Suppressor macrophage treated with lipopolysaccharide for 1 hour (primary cell): ENCODE results near the gene ATP13A4.

ENCODE experiments used
- DNase-seq, 3 donors: peaks; one replicate each; pipeline ENCODE4 v3.0.0-alpha.2; 2020 to 2022

The ATP13A4 gene

DNA sequence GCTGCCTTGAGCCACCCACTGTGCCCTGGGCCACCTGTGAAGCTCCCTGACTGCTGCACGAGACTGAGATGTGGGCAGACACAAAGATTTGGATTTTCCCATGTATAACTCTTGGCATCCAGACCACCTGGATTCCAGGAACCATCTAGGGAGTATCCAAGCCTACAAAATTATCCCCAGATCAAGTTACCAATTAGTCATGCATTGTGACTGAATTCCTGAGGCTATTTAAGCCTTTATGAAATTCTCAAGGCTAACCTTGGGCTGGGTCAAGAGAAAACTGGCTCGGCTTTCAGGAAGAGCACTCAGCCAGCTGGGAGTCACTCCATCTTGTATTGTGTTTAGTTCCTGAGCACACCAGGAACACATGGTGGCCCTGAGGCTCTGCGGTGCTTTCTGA is 162.8 kb downstream of the ATP13A4 start:
- DNase-seq: no peak

DNA sequence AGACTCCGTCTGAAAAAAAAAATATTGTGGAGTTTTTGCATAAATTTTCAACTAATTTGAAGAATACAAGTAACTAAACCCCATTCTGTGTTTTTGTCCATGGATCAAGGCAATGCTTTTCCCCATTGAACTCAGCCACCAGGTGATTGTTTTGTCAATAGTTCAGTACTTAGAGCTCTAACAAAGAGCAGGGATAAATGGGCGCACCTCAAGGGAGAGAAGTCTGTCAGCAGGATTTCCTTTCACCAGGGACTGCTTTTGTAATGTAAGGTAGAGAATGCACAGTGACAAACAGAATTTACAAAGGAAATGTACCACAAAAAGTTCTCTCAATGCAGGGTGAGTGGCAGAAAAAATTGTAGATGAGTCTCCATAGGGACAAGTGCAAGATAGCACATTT is 165.4 kb downstream of the ATP13A4 start:
- DNase-seq: no peak

DNA sequence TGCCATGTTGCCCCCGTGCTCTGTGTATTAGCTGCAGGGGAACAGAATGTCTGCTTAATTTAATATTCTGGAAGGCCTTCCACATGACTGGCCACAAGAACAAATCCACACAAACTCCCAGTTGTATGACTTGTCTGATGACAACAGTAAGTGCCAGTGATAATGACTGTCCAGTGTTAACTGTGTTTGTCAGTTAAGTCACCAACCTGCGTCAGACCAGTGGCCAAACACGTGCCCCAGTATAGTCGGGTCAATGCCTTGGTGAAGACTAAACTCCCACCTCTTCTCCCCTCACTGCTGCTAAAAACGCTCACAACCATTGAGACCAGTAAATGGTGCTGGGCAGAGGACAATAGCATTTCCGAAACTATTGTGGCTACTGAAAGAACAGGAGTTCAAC is 166.3 kb downstream of the ATP13A4 start:
- no peak for DNase-seq

DNA sequence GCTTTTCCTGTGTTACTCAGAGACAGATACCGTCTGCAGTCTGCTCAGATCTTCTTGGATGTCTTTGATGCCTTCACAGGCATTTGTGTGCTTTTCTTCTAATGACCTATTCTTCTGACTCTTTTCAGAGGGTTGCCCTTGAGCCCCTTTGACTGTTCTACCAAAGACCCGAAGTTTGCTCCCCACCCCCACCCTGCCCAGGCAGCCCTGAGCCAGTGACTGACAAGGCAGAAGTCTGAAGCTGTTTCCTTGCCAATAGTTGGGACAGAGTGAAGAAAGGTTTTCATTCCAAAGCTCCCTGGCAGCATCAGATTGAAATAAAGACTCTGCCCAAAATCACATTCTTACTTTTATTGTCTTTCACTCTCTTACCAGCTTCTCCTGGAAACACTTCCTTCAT is 167.1 kb downstream of the ATP13A4 start:
- DNase-seq: no peak

DNA sequence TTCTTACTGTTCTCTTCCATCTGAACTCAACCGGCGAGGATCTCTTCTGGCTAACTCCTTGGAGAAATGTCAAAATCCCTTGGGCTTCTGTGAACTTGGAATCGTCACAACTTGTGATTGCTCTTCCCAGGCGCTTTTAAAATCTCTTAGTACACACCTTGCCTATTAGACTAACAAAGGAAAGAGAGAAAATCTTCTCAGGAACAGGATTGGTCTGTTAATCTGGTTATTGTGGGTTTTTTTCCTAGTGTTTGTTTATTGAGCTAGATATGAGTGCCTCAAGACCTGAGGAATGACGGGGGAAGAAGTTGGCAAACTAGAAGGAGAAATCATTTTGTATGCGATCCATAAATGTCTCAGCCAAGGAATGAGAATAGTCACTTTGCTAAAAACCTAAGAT is 176.0 kb downstream of the ATP13A4 start, which contains the start of gene ATP13A5:
ATP13A5 (minus strand) TSS at position 48 of the 400 bp plus-strand sequence; CDS start at position 20, 28 bp downstream.
- DNase-seq: no peak

DNA sequence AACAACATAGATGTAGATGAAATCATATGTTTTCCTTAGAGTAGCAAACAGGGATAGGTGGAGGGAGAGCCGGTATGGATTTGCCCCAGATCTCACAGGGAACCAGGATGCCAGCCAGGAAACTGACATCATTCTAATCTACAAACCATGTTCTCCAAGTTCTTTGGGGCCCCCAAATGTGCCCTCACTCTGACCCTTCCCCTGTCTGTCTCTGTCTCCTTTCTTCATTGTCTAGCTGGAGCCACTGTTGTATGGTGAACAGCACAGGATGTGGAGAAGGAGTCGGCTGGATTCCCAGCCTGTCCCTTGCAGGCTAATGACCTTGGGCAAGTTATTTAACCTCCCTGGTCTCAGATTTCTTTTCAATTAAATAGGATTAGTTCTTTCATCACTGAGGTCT is 177.1 kb downstream of the ATP13A4 start:
- DNase-seq: no peak

DNA sequence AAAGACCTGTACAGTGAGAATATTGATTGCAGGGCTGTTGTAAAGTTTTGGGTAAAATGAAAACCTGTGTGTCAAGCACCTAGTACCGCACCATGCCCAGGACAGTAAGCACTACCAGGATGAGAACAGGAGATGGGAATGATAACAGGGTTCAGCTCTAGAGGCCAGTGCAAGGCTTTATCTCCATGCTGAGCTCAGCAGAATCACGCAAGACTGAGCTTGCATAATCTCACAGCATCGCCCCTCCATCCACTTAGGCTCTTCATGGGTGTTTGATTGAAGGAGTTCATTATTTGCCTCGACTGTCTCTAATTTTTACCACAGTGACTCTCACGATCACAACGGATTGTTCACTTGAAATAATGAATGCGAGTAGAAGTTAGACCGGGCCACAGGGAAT is 179.1 kb downstream of the ATP13A4 start:
- no peak for DNase-seq

DNA sequence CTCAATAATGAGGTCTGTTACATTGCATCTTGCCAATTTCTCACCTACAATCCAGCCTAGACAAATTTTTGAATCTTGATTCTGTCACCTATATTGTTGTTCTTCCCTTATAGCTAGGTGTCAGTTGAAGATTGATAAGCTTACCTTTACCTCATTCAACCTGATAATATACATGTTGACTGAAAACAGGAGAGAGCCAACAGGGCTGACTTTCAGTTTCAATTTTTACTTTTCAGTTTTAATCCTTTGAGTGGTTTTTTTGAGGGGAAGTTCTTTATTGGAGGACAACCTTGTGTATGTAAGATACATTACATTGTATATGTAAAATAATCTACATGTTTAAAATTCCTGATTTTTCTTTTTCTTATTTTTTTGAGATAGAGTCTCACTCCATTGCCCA is 181.9 kb downstream of the ATP13A4 start:
- DNase-seq: no peak

DNA sequence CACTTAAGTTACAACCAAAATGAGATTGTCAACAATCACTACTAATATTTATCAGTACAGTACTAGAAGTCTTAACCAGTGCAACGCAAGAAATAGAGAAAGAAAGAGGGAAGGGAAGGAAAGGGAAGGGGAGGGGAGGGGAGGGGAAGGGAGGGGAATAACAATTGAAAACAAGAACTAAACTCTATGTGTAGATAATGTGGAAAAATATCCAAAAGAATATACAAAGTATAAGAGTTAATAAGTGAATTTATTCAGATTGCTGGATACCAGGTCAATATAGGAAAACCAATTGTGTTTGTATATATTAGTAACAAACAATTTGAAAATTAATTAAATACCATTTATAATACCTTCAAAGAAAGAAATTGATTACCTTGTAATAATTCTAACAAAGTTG is 186.8 kb downstream of the ATP13A4 start:
- no peak for DNase-seq

DNA sequence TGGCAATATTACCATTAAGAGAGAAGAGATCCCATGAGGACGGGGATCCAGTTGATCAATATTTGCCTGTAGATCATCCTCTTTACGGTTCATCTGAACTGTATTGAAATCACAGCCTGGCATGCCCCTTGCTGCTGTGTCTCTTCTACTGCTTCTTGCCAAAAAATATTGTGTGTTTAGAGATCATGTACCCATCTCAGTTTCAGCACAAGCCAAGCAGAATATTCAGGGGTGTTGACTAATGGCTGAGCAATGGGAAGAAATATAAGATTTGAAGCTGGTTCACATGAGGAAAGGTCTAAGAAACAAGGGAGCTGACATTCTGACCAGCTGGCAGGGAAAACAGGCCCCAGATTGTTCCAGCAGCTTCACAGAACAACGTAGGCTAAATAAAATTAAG is 197.4 kb downstream of the ATP13A4 start:
- no peak for DNase-seq

DNA sequence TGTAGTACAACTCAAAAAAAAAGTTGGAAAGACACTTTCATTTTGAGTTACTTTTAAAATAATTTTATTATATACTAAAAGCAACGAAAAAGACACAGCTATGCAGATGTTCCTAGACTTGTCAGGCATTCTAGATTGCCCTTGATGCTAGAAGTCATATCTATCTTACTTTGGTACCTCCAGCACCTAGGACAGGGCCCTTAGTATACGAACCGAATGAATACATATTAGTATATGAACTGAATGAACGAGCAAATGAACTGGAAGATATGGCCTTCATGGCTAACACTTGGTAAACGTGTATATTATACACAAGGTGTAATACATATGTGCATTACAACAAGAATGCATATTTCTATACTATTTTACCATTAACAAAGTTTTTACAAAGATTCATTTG is 200.3 kb downstream of the ATP13A4 start:
- DNase-seq: no peak
